GM12891 (cell line): Measurements from ENCODE around the gene SENP3.

Experiments
- POLR2A ChIP-seq: IDR thresholded peaks from 2 replicates; pipeline ENCODE4 v1.6.1; 2011; ENCODE audit warnings: low read depth, low read length, control low read depth
- POLR2AphosphoS5 ChIP-seq: IDR thresholded peaks from 2 replicates; pipeline ENCODE4 v1.6.1; 2011; ENCODE audit warnings: low read depth, low read length, control low read depth

GRCh38 chr17:7561028-7561575, 617 bp upstream of the SENP3 start:
- TF ChIP-seq POLR2AphosphoS5 (no peak), POLR2A (peak; percentile 25; the same call in 1 of the 2 replicates)
